ENCODE measurements around the gene GABRA6.

GRCh38 chr5:161691911-161692310 lies 6.4 kb downstream of the GABRA6 start:
- TF ChIP-seq CTCF (IDR thresholded peaks at IDR 0.05; ENCODE audit: low read depth, low read length) = no peak
- TF ChIP-seq EZH2phosphoT487 (IDR thresholded peaks at IDR 0.05; ENCODE audit: low read depth) = no peak
